Measurements from ENCODE around the gene SPEM3. TPM values are rescaled to one million over a fixed set of nuclear protein-coding genes. Genes with fewer than 3 reads are reported as not detected.

The SPEM3 gene
- total and polyA plus RNA-seq, 2 of the 13 experiments (the other 11 are each of a cell fraction or from before 2014, with no cell fraction given) = not detected

DNA sequence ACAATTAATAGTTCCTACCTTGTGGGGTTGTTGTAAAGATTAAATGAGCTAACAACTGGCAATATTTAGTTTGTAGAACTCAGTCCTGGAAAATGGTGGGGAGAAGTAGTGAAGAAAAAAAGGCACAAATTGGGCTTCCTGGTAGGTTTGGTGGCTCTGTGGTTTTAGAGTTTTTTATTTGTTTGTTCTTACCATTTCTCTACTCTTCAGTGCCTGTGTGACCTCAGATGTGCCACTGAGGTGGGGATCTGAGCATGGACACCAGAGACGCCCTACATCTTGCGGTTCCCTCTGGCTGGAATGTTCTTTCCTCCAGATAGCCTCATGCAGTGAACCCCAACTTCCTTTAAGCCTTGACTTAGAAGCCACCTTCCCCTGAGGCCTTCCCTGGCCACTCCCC lies 43.1 kb downstream of the SPEM3 start:
- H3K27ac ChIP-seq (ENCODE audit: extremely low read length, insufficient read depth, low read length) = no peak overlapping the region

More for the DNA sequence above, 43.1 kb downstream of the SPEM3 start:
- ATAC-seq = no peak
- Histone ChIP-seq H3K79me2 (ENCODE audit: insufficient read depth, low read length) (peaks cover 34% of the 10 kb centered on the region), H3K9me3 (ENCODE audit: low read length) (no peaks in the 10 kb centered on the region), H4K20me1 (ENCODE audit: insufficient read depth, low read length) (peaks cover 24% of the 10 kb centered on the region), H3K4me2 (ENCODE audit: low read depth, low read length) (no peak overlapping the region), H3K4me3 (replicated peaks in 1 of 3; ENCODE audit: insufficient read depth in 1 of 3, low read depth in 2 of 3, low read length in 3 of 3) (no peak overlapping the region), H3K36me3 (replicated peaks in 1 of 2; ENCODE audit: control insufficient read depth in 1 of 2, insufficient read depth in 2 of 2, low read length in 2 of 2) (no peaks in the 10 kb centered on the region; a peak in 1 of 5 replicates), H3K4me1 (ENCODE audit: insufficient read depth, low read length) (peaks cover 59% of the 10 kb centered on the region), H2AFZ (ENCODE audit: low read length) (no peak overlapping the region), H3K9ac (ENCODE audit: insufficient read depth, low read depth, low read length) (no peak overlapping the region), H3K27me3 (ENCODE audit: control insufficient read depth in 1 of 2, insufficient read depth in 2 of 2, low read length in 2 of 2) (no peaks in the 10 kb centered on the region)
- TF ChIP-seq, protein P1, sequence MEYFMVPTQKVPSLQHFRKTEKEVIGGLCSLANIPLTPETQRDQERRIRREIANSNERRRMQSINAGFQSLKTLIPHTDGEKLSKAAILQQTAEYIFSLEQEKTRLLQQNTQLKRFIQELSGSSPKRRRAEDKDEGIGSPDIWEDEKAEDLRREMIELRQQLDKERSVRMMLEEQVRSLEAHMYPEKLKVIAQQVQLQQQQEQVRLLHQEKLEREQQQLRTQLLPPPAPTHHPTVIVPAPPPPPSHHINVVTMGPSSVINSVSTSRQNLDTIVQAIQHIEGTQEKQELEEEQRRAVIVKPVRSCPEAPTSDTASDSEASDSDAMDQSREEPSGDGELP (IDR thresholded peaks at IDR 0.05; ENCODE audit: borderline replicate concordance, low read depth) = no peak
- TF ChIP-seq NR2F1 (CRISPR knock-in tag; IDR thresholded peaks at IDR 0.05) = no peak
- no peak for TF ChIP-seq GATA4 (IDR thresholded peaks at IDR 0.05; ENCODE audit: borderline replicate concordance, low read depth)
- no peak for TF ChIP-seq ZNF850 (CRISPR knock-in tag; conservative IDR thresholded peaks at IDR 0.05)
- no peak for TF ChIP-seq ZNF660 (CRISPR knock-in tag; IDR thresholded peaks at IDR 0.05; ENCODE audit: borderline replicate concordance, low read depth)
- TF ChIP-seq, protein P2, sequence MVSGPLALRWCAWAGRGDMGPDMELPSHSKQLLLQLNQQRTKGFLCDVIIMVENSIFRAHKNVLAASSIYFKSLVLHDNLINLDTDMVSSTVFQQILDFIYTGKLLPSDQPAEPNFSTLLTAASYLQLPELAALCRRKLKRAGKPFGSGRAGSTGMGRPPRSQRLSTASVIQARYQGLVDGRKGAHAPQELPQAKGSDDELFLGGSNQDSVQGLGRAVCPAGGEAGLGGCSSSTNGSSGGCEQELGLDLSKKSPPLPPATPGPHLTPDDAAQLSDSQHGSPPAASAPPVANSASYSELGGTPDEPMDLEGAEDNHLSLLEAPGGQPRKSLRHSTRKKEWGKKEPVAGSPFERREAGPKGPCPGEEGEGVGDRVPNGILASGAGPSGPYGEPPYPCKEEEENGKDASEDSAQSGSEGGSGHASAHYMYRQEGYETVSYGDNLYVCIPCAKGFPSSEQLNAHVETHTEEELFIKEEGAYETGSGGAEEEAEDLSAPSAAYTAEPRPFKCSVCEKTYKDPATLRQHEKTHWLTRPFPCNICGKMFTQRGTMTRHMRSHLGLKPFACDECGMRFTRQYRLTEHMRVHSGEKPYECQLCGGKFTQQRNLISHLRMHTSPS (CRISPR knock-in tag; IDR thresholded peaks at IDR 0.05; ENCODE audit: low read depth) = no peak
- TF ChIP-seq BORCS8-MEF2B (CRISPR knock-in tag; IDR thresholded peaks at IDR 0.05) = no peak
- no peak for TF ChIP-seq TRIM24 (CRISPR knock-in tag; IDR thresholded peaks at IDR 0.05)
- TF ChIP-seq, protein P3, sequence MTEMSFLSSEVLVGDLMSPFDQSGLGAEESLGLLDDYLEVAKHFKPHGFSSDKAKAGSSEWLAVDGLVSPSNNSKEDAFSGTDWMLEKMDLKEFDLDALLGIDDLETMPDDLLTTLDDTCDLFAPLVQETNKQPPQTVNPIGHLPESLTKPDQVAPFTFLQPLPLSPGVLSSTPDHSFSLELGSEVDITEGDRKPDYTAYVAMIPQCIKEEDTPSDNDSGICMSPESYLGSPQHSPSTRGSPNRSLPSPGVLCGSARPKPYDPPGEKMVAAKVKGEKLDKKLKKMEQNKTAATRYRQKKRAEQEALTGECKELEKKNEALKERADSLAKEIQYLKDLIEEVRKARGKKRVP (CRISPR knock-in tag; IDR thresholded peaks at IDR 0.05) = no peak
- no peak for TF ChIP-seq ZNF441 (CRISPR knock-in tag; IDR thresholded peaks at IDR 0.05; ENCODE audit: borderline replicate concordance)
- no peak for TF ChIP-seq FLYWCH1 (CRISPR knock-in tag; IDR thresholded peaks at IDR 0.05)
- TF ChIP-seq, protein P4, sequence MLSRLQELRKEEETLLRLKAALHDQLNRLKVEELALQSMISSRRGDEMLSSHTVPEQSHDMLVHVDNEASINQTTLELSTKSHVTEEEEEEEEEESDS (CRISPR knock-in tag; IDR thresholded peaks at IDR 0.05; ENCODE audit: borderline replicate concordance) = no peak
- no peak for TF ChIP-seq ZNF598 (CRISPR knock-in tag; IDR thresholded peaks at IDR 0.05; ENCODE audit: borderline replicate concordance)
- TF ChIP-seq, protein P5, sequence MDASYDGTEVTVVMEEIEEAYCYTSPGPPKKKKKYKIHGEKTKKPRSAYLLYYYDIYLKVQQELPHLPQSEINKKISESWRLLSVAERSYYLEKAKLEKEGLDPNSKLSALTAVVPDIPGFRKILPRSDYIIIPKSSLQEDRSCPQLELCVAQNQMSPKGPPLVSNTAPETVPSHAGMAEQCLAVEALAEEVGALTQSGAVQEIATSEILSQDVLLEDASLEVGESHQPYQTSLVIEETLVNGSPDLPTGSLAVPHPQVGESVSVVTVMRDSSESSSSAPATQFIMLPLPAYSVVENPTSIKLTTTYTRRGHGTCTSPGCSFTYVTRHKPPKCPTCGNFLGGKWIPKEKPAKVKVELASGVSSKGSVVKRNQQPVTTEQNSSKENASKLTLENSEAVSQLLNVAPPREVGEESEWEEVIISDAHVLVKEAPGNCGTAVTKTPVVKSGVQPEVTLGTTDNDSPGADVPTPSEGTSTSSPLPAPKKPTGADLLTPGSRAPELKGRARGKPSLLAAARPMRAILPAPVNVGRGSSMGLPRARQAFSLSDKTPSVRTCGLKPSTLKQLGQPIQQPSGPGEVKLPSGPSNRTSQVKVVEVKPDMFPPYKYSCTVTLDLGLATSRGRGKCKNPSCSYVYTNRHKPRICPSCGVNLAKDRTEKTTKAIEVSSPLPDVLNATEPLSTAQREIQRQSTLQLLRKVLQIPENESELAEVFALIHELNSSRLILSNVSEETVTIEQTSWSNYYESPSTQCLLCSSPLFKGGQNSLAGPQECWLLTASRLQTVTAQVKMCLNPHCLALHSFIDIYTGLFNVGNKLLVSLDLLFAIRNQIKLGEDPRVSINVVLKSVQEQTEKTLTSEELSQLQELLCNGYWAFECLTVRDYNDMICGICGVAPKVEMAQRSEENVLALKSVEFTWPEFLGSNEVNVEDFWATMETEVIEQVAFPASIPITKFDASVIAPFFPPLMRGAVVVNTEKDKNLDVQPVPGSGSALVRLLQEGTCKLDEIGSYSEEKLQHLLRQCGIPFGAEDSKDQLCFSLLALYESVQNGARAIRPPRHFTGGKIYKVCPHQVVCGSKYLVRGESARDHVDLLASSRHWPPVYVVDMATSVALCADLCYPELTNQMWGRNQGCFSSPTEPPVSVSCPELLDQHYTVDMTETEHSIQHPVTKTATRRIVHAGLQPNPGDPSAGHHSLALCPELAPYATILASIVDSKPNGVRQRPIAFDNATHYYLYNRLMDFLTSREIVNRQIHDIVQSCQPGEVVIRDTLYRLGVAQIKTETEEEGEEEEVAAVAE (CRISPR knock-in tag; IDR thresholded peaks at IDR 0.05; ENCODE audit: borderline replicate concordance) = no peak
- TF ChIP-seq ZFY (CRISPR knock-in tag; IDR thresholded peaks at IDR 0.05) = no peak
- no peak for TF ChIP-seq HCFC1 (IDR thresholded peaks at IDR 0.05; ENCODE audit: low read depth, low read length)
- in situ Hi-C loops (cut with HindIII; ENCODE audit: extremely low pct_ligation_motif_present, low pct_unique_long_range_greater_than_20kb) = no loop called here
- POLR2A ChIA-PET = interaction anchor here (0.7 kb wide), 2 partner anchors 26 to 414 kb away, joined by 3 read pairs; no protein-coding TSS in a partner anchor
- intact Hi-C loops (cut with micrococcal nuclease; ENCODE audit: unreplicated experiment) = no loop called here
- no peak for DNase-seq (ENCODE audit: low spot score)
- 100% methylated on average over 2 of the region's 2 CpGs for WGBS (ENCODE audit: low lambda C conversion rate)
- FAIRE-seq = no peak
- CTCF ChIA-PET (ENCODE audit: low intra/inter-chr PET ratio, low total read pairs) = no interaction called here
- BruUV-seq (replicated peaks) = TSS peak; percentile 22

Measured in HepG2 (cell line).